HG03558 (cell line): ENCODE data around the gene DLL4.

Experiments used
- ATAC-seq: cut with Tn5 transposase; IDR thresholded peaks from one replicate; pipeline ENCODE4 v1.9.1; 2021; ENCODE audit warnings: moderate number of reproducible peaks; ENCODE audit not compliant: unreplicated experiment; ENCODE audit errors: extremely low read depth

Gene DLL4

DNA sequence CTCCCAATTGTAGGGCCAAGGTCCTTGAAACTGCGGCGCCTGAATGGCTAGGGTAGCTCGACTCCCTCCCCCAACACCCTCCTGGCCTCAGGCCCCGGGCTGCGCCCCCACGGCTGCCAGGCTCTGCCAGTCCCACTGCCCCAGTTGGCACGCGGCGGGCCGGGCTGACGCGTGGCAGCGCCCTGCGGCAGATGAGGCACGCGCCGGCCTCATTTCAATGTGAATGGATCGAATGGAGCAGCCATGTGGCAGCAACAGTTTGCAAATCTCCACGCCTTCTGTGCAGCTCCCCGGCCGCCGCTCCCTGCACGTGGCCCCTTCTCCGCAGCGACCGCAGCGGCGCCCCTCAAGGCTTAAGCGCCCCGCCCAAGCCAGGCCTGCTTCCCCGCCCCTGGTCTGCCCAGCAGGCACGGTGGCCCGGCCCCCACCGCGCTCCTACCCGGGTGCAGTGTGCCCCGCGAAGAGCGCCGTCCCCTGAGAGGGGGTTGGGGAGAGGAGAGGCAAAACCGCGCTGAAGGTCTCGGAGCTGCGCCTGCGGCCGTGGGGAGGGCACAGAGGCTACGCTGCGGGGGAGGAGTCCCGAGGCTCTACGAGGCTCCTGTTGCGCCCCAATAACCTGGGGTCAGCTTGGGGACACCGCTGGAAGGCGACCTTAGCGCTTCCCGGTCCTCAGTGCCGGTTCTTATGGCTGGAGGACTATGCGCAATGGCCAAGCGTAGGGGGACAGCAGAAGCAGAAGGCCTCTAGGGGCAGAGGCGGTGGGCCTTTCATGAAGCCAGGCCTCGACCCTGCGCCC lies 3.1 kb upstream of the DLL4 start:
- no peak for ATAC-seq

DNA sequence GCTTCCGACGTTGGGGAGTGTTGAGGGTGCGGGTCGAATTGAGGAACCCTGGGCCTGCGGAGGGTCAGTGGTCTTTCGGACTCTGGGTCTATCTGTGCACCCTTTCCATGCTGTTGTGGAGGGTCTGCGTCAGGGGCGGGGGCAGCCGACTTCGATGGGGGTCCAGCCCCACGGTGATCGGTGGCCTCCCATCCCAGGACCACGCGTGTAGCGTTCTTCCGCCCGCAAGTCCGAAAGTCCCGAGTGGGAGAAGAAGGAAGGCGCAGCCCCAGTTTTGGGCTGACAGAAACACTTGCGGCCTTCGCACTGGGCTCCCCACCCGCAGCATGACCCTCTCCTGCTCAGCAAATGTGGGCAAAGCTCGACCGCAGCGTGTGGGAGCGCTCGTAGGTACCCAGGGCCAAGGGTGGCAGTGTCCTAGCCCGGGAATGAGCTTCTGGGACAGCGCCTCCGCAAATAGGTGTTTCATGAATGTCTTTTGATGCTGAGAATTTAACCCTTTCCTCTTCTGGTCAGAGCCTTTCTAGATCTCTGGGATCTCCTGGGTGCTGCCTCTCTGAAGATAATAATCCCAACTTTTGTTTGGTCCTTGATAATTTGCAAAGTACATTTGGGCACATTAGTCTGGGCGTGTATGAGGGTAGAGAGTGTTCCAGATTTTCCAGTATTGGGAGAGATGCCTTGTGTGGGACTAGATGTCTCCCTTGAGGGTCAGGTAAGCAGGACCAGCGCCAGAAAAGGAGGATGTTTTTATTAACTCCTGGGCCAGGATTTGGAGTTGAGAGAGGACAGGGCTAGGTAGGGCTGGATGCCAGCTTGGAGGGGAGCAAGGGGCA lies 2.3 kb upstream of the DLL4 start:
- no peak for ATAC-seq

DNA sequence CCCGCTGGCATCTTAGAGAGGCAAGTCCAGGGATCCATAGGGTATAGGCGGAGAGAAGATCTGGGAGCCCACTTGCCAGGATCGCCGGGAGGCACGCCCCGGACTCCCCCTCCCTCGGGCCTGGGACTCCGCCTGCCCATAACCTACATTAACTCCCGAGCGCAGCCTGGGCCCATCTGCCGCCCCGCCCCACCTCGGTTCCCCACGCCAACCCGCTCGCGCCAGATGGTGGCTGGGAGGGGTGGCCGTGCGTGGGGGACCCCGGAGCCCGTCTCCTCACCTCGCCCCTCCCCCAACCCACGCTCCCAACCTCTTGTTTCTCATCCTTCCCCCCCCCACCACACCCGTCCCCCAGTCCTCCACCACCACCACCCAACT lies 1.7 kb upstream of the DLL4 start:
- ATAC-seq: no peak

DNA sequence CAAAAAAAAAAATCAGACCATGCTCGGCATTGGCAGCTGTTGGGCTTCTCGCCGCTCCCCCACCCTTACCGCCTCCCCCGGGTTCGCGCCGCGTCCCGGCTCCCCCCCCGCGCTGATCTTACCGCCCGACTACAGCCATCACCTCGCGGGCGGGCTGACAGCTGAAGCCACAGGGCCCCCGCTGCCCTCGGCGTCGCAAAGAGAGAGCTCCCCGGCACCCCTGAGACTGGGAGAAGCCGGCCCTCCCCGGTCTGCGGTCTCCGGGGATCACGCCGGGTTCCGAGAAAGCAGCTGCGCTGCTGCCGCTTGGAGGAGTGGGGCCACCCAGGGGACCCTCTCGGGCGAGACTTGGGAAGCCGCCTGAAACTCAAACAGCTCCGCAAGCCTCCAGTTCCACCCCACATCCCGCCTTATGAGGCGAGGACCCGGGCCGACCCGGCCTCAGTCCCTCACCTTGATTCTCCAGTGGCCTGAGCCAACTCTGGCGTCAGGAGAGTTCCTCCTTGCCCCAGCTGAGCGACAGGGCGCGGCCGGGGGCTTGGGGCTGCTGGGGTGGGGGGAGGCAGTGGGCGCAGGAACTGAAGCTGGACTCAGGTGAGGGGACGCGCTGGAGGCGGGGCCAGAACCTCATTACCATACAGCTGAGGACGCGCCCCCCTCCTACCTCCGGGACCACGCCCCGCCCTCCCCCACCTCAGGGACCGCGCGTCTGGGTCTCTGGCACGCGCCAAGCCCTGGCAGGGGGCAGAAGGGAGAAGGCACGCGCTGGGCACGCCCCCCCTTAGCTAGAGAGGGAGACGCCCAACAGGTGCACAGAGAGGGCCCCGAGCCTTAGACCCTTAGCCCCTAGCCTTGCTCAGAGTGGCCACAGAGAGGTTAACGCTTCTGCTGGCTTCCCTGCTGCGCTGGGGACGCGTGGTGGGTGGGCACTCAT lies 1.0 kb upstream of the DLL4 start:
- ATAC-seq: no peak

GRCh38 chr15:40929660-40930429 lies 705 bp downstream of the DLL4 start:
- no peak for ATAC-seq

DNA sequence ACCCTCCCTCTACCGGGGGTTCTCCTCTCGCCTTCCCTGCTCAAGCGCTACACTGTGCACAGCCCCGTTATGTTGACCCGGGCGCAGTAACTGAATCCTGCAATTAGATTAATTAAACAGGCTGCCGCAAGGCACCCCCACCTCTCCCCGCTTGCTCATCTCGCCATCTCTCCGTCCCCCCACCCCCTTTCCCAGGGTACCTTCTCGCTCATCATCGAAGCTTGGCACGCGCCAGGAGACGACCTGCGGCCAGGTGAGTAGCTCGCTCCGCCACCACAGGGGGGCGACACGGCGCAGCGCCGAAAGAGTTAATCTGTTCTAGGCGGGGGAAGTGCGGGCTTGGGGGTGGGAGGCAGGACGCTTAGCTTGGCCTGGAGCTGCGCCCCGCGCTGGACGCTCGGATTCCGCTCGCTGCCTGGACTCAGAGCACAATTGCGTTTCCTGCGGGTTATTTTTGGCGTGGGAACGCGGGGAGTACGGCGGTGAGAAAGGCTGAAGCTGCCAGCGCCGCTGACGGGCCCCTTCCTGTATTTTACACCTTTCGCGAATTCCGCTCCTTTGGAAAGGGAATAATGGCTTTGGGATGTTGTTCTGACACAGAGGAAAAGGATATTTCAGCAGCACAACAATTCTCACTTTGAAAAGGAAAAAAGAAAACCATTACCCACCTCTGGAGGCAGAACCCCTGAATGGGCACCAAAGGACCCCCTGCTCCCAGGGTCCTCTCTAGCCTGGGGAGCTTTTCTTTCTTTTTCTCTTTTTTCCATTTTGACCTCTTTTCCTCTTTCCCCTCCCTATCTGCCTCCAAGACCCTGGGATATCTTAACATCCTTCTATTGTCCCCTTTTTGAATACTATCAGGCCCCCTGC lies 1.5 kb downstream of the DLL4 start:
- no peak for ATAC-seq

GRCh38 chr15:40931300-40932142 lies 2.4 kb downstream of the DLL4 start:
- ATAC-seq: no peak

GRCh38 chr15:40932156-40932555 lies 3.0 kb downstream of the DLL4 start:
- no peak for ATAC-seq

- no peak for ATAC-seq
Measured at GRCh38 chr15:40932649-40933516, 3.7 kb downstream of the DLL4 start.

- no peak for ATAC-seq
Measured at GRCh38 chr15:40933517-40933902, 4.4 kb downstream of the DLL4 start.

DNA sequence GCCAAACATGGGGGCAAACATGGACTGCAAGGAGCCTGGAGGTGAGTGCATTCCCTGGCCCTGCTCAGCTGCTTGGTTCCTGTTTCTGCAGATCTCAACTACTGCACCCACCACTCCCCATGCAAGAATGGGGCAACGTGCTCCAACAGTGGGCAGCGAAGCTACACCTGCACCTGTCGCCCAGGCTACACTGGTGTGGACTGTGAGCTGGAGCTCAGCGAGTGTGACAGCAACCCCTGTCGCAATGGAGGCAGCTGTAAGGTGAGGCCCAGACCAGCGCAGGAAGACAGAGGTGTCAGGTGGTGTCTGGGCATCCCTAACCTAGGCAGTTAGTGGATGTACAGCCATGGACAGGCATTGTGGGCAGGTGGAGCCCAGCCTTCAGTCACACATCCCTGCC lies 5.3 kb downstream of the DLL4 start:
- ATAC-seq: no peak

DNA sequence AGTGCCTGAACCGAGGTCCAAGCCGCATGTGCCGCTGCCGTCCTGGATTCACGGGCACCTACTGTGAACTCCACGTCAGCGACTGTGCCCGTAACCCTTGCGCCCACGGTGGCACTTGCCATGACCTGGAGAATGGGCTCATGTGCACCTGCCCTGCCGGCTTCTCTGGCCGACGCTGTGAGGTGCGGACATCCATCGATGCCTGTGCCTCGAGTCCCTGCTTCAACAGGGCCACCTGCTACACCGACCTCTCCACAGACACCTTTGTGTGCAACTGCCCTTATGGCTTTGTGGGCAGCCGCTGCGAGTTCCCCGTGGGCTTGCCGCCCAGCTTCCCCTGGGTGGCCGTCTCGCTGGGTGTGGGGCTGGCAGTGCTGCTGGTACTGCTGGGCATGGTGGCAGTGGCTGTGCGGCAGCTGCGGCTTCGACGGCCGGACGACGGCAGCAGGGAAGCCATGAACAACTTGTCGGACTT lies 7.1 kb downstream of the DLL4 start:
- ATAC-seq: no peak

DNA sequence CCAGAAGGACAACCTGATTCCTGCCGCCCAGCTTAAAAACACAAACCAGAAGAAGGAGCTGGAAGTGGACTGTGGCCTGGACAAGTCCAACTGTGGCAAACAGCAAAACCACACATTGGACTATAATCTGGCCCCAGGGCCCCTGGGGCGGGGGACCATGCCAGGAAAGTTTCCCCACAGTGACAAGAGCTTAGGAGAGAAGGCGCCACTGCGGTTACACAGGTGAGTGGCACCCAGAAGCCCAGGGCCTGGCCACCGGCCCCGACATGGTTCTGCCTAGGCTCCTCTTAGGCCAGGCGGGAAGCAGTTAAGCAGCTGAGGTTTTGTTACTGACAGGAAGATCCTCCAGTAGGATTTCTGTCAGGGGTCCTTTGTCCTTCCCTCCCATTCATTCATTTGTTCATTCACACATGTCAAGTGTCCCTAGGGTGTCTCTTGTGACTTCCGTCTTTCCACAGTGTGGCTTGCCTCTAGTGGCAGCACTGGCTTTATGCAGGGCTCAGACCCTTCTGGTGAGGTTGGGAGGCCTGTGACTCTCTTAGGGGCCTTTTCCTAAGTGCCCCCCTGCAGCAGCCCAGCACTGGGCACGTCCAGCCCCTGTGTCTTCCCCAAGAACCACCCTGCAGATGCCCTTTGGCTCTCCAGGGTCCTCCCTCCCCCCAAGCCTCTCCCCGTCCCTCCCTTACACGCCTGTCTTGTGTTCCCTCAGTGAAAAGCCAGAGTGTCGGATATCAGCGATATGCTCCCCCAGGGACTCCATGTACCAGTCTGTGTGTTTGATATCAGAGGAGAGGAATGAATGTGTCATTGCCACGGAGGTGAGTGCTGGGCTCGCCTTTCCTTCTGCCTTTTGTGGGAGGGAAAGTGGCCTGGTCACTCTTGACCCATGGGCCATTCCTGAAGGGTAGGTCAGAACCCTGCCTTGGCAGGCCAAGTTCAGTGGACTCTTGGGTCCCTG lies 7.8 kb downstream of the DLL4 start:
- ATAC-seq: no peak

DNA sequence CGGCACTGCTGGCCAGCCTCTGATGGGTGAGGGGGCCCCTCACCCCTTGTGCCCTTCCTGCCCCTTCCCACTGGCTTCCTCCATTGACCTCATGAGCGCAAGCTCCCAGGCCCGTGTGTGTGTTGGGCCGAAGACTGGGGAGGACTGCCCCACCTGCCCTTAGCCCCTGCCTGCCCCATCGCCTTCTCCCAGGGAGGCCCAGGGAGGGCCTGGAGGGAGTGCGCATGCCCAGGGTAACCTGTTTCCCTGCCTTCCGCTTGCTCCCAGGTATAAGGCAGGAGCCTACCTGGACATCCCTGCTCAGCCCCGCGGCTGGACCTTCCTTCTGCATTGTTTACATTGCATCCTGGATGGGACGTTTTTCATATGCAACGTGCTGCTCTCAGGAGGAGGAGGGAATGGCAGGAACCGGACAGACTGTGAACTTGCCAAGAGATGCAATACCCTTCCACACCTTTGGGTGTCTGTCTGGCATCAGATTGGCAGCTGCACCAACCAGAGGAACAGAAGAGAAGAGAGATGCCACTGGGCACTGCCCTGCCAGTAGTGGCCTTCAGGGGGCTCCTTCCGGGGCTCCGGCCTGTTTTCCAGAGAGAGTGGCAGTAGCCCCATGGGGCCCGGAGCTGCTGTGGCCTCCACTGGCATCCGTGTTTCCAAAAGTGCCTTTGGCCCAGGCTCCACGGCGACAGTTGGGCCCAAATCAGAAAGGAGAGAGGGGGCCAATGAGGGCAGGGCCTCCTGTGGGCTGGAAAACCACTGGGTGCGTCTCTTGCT lies 8.8 kb downstream of the DLL4 start:
- ATAC-seq: no peak

- no peak for ATAC-seq
Measured at GRCh38 chr15:40938536-40938870, 9.4 kb downstream of the DLL4 start.
